Colonic mucosa (tissue), 4 donors: ENCODE results near the gene GRM2. TPM values are rescaled to one million over a fixed set of nuclear protein-coding genes. Genes with fewer than 3 reads are reported as not detected.

Source experiments
- DNase-seq: peaks from one replicate; pipeline ENCODE4 v3.0.0-alpha.2; 2020
- H3K27ac ChIP-seq: fragments of 200-600 bp; one replicate; pipeline ENCODE4 v1.8.0; 2021
- H3K27me3 ChIP-seq: fragments of 200-600 bp; one replicate; pipeline ENCODE4 v1.8.0; 2021
- H3K36me3 ChIP-seq: fragments of 200-600 bp; one replicate; pipeline ENCODE4 v1.8.0; 2021
- H3K4me1 ChIP-seq: fragments of 200-600 bp; one replicate; pipeline ENCODE4 v1.8.0; 2021; ENCODE audit warnings: mild to moderate bottlenecking
- H3K4me3 ChIP-seq: fragments of 200-600 bp; one replicate; pipeline ENCODE4 v1.8.0; 2021
- H3K9ac ChIP-seq, 2 donors: one replicate each; pipeline ENCODE4 v1.7.0; 2013; ENCODE audit warnings: control low read depth in 2 of 2, low read depth in 2 of 2, low read length in 2 of 2
- H3K9me3 ChIP-seq: fragments of 200-600 bp; one replicate; pipeline ENCODE4 v1.8.0; 2021
- CTCF ChIP-seq: fragments of 200-600 bp; IDR thresholded peaks from one replicate; pipeline ENCODE4 v1.8.0; 2022; ENCODE audit warnings: antibody characterized with exemption, mild to moderate bottlenecking
- intact Hi-C: fragments of 100-400 bp; cut with DNase I; formaldehyde crosslinking; loops from one replicate; pipeline ENCODE4 v1.14.1; 2022
- total RNA-seq, 2 donors: library from RNA; stranded (reverse); fragmentation: NEBNext Ultra II Directional in 1 of 2; extraction: Animal tissue kit (Norgen Biotek cat#: 25700) in 1 of 2; gene quantifications; one replicate each; pipeline ENCODE4 v1.2.1, GENCODE V29; 2021
- donor health status: healthy.
- donor health status: DM: no; HTN: no; CAD: no.
- donor health status: DM: no; HTN: no; CAD: no.

Gene GRM2
- total RNA-seq, 2 donors from 2014 or later = 0.12 TPM; not detected in 1

- no peak overlapping the region for H3K4me3 ChIP-seq
- no peak overlapping the region for H3K27ac ChIP-seq
- H3K9me3 ChIP-seq = no peaks in the 10 kb centered on the region
- intact Hi-C loops = no loop called here
- H3K9ac ChIP-seq = no peak overlapping the region
- DNase-seq = no peak
- TF ChIP-seq CTCF = no peak
- H3K4me1 ChIP-seq = no peaks in the 10 kb centered on the region
- H3K36me3 ChIP-seq = no peaks in the 10 kb centered on the region
- H3K27me3 ChIP-seq = no peaks in the 10 kb centered on the region
These were observed 4.6 kb downstream of the GRM2 start for GRCh38 chr3:51711352-51712037.

GRCh38 chr3:51712038-51712420 is 5.2 kb downstream of the GRM2 start:
- no peak for TF ChIP-seq CTCF
- Histone ChIP-seq H3K27me3 (no peaks in the 10 kb centered on the region), H3K4me3 (no peak overlapping the region), H3K9me3 (no peaks in the 10 kb centered on the region), H3K27ac (no peak overlapping the region), H3K36me3 (no peaks in the 10 kb centered on the region), H3K4me1 (no peaks in the 10 kb centered on the region), H3K9ac (no peak overlapping the region)
- intact Hi-C loops = no loop called here
- DNase-seq = no peak

- Histone ChIP-seq H3K9me3 (no peaks in the 10 kb centered on the region), H3K27ac (no peak overlapping the region), H3K36me3 (no peaks in the 10 kb centered on the region), H3K27me3 (no peaks in the 10 kb centered on the region), H3K9ac (no peak overlapping the region), H3K4me3 (no peak overlapping the region), H3K4me1 (no peaks in the 10 kb centered on the region)
- peak; percentile 7 for DNase-seq
- TF ChIP-seq CTCF = no peak
- intact Hi-C loops = no loop called here
These were observed 5.7 kb downstream of the GRM2 start for GRCh38 chr3:51712511-51712931.

GRCh38 chr3:51712963-51713362 is 6.1 kb downstream of the GRM2 start:
- H3K27ac ChIP-seq = no peak overlapping the region
- no peaks in the 10 kb centered on the region for H3K36me3 ChIP-seq
- intact Hi-C loops = no loop called here
- no peaks in the 10 kb centered on the region for H3K27me3 ChIP-seq
- H3K9ac ChIP-seq = no peak overlapping the region
- TF ChIP-seq CTCF = no peak
- H3K4me3 ChIP-seq = no peak overlapping the region
- no peaks in the 10 kb centered on the region for H3K9me3 ChIP-seq
- peak; percentile 6 for DNase-seq
- H3K4me1 ChIP-seq = no peaks in the 10 kb centered on the region

GRCh38 chr3:51715231-51715976 is 8.5 kb downstream of the GRM2 start:
- intact Hi-C loops = no loop called here
- Histone ChIP-seq H3K27ac (no peak overlapping the region), H3K36me3 (no peaks in the 10 kb centered on the region), H3K4me1 (no peaks in the 10 kb centered on the region), H3K27me3 (no peaks in the 10 kb centered on the region), H3K9ac (no peak overlapping the region), H3K9me3 (no peaks in the 10 kb centered on the region), H3K4me3 (no peak overlapping the region)
- DNase-seq = peak; percentile 9
- TF ChIP-seq CTCF = no peak
